Germinal center (tissue), 1 donor: ENCODE results near the gene KCTD18.

ENCODE experiments used
- DNase-seq: peaks from one replicate; pipeline ENCODE4 v3.0.0; 2012; ENCODE audit warnings: mixed read lengths, low spot score

KCTD18 gene

GRCh38 chr2:200509612-200510433 lies at the start of gene KCTD18:
Gene KCTD18 (minus strand): TSS chr2:200510068. CDS start chr2:200507016, 3,052 bp downstream.
- peak; percentile 95 for DNase-seq

- DNase-seq, result no peak
Observed at GRCh38 chr2:200540793-200541192, 30.9 kb upstream of the KCTD18 start.

- no peak for DNase-seq
Observed at GRCh38 chr2:200538139-200538538, 28.3 kb upstream of the KCTD18 start.

- DNase-seq, result no peak
Observed at GRCh38 chr2:200534572-200534971, 24.7 kb upstream of the KCTD18 start.

- no peak for DNase-seq
Observed at GRCh38 chr2:200533754-200534153, 23.9 kb upstream of the KCTD18 start.

- no peak for DNase-seq
Observed at GRCh38 chr2:200528228-200528627, 18.4 kb upstream of the KCTD18 start.

- peak; percentile 96 for DNase-seq
Observed at GRCh38 chr2:200525882-200526651, 16.2 kb upstream of the KCTD18 start, which contains the start of gene SGO2. Gene SGO2 (plus strand): TSS chr2:200526207. CDS start chr2:200532976, 6,769 bp downstream.

GRCh38 chr2:200525551-200525881 lies 15.6 kb upstream of the KCTD18 start:
- no peak for DNase-seq

- DNase-seq, result no peak
Observed at GRCh38 chr2:200525066-200525465, 15.2 kb upstream of the KCTD18 start.

GRCh38 chr2:200523604-200524003 lies 13.7 kb upstream of the KCTD18 start:
- no peak for DNase-seq

- DNase-seq, result no peak
Observed at GRCh38 chr2:200523158-200523557, 13.3 kb upstream of the KCTD18 start.

GRCh38 chr2:200515155-200515554 lies 5.3 kb upstream of the KCTD18 start:
- no peak for DNase-seq

GRCh38 chr2:200509235-200509611 lies 645 bp downstream of the KCTD18 start:
- peak; percentile 8 for DNase-seq

GRCh38 chr2:200507179-200507578 lies 2.7 kb downstream of the KCTD18 start:
- DNase-seq, result no peak

- DNase-seq, result no peak
Observed at GRCh38 chr2:200506679-200507078, 3.2 kb downstream of the KCTD18 start.

- DNase-seq, result no peak
Observed at GRCh38 chr2:200502196-200502595, 7.7 kb downstream of the KCTD18 start.

GRCh38 chr2:200498402-200499162 lies 11.3 kb downstream of the KCTD18 start:
- no peak for DNase-seq

GRCh38 chr2:200496696-200497095 lies 13.2 kb downstream of the KCTD18 start:
- DNase-seq, result no peak

GRCh38 chr2:200494048-200494447 lies 15.8 kb downstream of the KCTD18 start:
- DNase-seq, result no peak

GRCh38 chr2:200492656-200493055 lies 17.2 kb downstream of the KCTD18 start:
- DNase-seq, result no peak

- no peak for DNase-seq
Observed at GRCh38 chr2:200490001-200490400, 19.9 kb downstream of the KCTD18 start.

- no peak for DNase-seq
Observed at GRCh38 chr2:200488169-200488568, 21.7 kb downstream of the KCTD18 start.

- no peak for DNase-seq
Observed at GRCh38 chr2:200486529-200486928, 23.3 kb downstream of the KCTD18 start.
